HG03196 (cell line): ENCODE measurements around the gene IFNAR2.
"Not testable (repeated sequence)": the region's sequence is repeated elsewhere in the genome, so short reads cannot be mapped to it uniquely, and the experiment has no call there.

Experiments
- ATAC-seq: cut with Tn5 transposase; IDR thresholded peaks from one replicate; pipeline ENCODE4 v1.9.1; 2021; ENCODE audit not compliant: unreplicated experiment

The IFNAR2 gene

DNA sequence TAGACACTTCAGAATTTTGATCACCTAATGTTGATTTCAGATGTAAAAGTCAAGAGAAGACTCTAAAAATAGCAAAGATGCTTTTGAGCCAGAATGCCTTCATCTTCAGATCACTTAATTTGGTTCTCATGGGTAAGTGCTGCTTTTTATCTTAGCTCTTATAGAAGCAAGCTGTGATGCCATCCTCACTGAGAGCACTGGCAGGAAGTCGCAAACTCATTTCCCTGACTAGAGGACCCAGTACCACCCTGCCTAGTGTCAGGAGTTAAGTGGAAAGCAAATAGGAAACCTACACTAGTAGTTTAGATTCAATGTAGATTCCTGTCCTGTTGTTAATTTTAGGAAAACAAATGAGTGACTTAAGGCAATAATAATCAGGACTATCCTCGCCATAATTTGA lies 12.1 kb downstream of the IFNAR2 start:
- no peak for ATAC-seq

DNA sequence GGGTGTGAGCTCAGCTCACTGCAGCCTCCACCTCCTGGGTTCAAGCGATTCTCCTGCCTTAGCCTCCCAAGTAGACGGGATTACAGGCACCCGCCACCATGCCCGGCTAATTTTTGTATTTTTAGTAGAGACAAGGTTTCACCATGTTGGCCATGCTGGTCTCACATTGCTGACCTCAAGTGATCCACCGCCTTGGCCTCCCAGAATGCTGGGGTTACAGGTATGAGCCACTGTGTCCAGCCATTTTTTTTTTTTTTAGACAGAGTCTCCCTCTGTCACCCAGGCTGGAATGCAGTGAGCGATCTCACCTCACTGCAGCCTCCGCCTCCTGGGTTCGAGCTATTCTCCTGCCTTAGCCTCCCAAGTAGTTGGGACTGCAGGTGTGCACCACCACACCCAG lies 13.1 kb downstream of the IFNAR2 start:
- ATAC-seq: not testable (repeated sequence)

DNA sequence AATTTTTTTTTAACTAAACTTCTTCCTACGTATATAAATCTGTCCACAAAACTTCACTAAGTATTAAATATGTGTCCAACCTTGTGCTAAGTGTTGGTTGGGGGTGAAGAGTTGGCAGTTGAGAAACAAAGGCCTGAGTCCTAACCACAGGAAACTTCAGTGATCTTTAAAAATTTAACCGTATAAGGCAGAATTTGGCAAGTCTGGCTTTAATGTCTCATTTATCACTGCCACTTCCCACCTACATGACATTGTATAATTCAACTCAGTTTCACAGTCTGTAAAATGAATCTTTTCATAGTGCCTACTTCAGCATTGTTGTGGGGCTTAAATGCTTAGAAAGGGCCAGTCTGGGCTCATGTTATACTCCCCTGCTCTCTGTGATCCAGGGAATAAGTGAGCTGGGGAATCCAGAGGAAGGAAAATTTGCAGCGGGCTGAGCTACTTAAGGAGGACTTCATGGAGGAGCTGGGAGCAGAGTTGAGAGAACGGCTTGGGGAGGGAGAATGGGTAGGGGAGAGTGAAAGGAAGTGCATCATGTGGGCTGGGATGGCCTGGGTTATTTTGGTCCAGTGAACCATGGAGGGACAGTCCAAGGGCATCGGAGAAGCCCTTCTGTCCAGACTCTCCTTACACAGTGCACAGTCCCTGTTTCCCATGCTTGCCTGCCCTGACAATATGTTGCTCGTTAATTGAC lies 14.5 kb downstream of the IFNAR2 start:
- ATAC-seq: no peak

DNA sequence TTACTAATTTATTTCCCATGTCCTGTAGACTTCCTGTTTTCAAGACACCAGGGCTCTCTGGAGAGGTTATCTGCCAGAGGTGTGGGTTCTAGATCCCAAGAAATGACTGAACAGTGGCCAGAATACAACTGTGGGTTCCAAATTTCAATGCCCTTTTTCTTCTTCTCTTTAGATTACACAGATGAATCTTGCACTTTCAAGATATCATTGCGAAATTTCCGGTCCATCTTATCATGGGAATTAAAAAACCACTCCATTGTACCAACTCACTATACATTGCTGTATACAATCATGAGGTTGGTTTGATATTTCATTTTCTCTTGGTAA lies 15.0 kb downstream of the IFNAR2 start:
- ATAC-seq: no peak

DNA sequence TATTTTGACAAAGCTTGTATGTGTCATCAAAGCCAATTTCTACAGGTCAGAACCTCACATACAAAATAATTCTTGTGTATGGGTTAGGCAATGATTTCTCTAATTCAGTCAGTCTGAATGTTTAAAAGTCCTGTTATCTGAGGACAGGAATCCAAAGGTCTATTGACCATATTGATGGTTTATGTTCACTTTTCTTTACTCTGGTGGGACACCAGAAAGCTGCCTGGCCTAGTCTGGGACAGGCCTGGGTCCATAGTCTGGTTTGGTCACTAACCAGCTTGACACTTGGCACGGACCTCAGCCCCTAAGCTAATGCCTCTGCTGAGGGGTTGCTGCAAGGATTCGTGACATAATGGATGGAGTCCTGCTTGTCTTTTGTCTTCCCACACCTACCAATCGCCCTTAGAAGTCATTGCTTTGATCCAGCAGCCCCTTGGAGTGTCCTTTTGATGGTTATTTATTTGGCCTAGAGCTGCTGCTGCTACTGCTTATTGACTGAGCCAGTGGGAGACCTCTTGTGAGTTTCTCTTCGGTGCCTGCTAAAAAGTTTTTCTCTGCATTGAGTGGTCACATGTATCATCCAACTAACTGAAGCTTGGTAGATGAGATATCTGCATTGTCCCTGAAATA lies 15.7 kb downstream of the IFNAR2 start:
- ATAC-seq: no peak

DNA sequence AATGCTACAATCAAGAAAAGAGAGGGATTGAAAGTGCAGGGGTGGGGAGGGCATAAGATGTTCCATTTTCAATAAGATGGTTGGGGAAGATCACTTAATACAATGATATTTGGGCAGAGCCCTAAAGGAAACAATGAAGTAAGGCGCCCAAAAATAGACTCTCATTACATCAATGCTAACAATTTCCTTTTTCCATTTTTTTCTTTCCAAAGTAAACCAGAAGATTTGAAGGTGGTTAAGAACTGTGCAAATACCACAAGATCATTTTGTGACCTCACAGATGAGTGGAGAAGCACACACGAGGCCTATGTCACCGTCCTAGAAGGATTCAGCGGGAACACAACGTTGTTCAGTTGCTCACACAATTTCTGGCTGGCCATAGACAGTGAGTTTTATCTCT lies 16.8 kb downstream of the IFNAR2 start:
- no peak for ATAC-seq

DNA sequence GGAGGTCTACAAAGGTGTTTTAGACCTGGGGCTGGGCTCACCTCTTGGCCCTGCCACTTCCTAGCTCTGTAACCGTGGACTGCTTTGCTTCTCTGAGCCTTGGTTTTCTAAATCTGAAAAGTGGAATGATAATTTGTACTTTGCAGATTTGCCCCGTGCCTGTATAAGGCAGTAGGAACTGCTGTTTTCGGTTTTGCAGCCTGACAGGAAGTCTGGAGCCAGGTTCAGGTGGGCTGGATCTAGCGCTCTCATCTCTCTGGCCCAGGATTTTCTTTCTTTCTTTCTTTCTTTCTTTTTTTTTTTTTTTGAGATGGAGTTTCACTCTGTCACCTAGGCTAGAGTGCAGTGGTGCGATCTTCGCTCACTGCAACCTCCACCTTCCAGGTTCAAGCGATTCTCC lies 17.2 kb downstream of the IFNAR2 start:
- no peak for ATAC-seq

DNA sequence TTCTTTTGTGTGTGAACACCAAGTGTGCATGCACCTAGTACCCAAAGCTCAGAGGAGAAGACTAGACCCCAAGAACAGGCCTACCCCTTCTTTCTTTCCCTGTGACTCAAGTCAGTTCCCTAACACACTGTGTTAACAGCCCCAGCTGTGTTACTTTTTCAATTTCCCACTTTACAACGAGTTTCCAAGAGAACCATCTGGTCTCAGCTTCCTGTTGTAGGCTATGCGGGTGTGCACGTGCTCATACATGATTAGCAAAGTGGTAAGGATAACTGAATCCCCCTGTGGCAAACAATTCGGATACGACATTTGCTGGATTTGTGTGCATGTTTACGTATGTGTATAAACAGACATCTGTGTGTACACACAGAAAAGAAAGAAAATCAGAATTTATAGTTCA lies 17.9 kb downstream of the IFNAR2 start:
- no peak for ATAC-seq

DNA sequence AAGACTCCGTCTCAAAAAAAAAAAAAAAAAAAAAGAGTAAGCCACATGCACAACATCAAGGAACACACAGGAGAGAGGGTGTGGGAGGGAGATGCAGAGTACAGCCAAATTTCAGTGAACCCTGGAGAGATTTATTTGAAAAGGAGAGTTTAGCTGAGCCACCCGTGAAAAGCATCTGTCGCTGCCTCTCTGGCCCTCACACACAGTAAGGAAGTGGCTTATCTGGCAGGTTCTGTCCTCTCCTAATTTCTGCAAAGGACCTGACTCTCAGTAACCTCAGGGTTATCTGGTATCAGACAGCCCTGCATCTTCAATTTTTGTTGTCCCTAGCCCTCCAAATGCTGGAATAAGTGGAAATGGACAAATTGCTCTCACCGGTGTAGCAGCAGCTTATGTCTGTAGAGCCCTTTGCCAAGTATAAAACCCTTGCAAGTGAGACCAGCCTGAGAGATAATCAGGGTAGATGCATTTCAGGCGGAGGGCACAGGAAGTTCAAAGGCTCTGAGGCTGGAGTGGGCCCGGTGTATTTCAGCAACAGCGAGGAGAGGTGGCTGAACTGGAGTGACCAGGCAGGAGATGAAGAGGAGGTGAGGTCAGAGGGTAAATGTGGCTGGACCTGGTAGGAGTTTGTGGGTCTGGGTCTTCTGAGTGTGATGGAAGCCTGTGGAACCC lies 19.7 kb downstream of the IFNAR2 start:
- no peak for ATAC-seq

DNA sequence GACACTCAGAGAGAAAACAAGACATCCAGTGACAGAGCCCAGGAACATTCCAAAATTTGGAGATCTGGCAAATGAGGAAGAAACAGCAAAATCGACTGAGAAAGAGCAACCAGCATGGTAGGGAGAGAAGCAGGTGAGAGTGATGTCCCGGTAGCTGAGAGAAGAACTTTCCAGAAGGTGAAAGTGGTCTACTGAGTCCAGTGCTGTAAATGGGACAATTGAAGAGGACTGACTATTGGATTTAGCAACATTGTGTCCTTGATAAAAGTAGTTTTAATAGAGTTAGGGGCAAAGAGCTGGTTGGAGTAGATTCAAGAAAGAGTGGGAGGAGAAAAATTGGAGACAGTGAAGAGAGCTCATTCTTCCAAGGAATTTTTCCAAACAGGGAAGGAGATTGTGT lies 21.4 kb downstream of the IFNAR2 start:
- no peak for ATAC-seq

DNA sequence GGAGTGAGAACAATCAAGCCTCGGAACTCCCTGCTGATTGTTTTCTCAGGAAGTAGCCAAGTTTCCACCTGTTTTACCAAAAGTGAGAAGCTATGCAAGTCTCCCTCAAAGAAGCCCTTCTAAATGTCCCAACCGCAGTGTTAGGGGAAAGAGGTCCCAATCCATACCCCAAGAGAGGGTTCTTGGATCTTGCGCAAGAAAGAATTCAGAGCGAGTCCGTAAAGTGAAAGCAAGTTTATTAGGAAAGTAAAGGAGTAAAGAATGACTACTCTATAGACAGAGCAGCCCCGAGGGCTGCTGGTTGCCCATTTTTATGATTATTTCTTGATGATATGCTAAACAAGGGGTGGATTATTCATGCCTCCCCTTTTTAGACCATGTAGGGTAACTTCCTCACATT lies 23.6 kb downstream of the IFNAR2 start:
- not testable (repeated sequence) for ATAC-seq

DNA sequence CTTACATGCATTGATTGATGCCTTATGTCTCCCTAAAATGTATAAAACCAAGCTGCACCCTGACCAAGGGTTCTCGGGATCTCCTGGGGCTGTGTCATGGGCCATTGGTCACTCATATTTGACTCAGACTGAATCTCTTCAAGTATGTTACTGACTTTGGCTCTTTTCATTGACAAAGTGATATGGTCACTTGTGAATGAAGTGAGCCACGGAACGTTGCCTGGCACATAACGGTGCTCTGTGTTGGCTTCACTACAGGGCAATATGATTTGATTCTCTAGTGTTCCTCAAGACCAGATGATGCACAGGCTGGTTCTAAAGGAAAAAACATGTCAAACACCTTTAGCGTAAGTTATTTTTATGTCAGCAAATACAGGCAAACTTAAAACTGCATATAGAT lies 25.0 kb downstream of the IFNAR2 start:
- ATAC-seq: no peak

DNA sequence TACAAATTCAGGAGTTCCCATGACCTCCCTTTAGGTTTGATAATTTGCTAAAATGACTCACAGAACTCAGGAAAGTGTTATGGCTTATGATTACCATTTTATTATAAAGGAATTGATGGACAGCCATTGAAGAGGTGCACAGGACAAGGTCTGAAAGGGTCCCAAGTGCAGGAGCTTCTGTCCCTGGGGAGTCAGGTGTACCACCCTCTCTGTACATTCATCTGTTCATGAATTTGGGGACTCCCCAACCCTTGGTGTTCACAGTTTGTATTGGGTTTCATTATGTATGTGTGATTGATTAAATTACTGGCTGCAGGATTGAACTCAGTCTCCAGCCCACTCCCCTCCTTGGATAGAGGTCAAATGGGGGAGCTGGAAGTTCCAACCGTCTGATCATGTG lies 25.7 kb downstream of the IFNAR2 start:
- no peak for ATAC-seq

DNA sequence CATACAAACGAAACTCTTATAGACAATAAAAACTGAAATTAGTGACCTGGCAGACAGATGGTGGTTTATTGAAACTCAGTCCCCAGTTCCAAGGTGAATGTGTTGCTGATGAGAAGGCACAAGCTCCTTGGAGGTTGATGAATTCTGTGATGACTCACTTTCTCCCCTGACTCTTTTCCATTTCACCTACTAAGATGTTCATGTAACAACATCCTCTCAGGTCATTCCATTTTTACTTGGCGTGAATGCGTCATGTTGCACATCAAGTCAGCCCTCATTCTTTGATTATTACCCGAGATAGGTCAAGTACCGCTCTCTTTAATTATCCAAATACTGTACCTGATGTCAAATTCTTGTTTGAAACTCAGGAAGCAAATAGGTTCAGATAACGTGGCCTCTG lies 26.3 kb downstream of the IFNAR2 start:
- ATAC-seq: no peak

DNA sequence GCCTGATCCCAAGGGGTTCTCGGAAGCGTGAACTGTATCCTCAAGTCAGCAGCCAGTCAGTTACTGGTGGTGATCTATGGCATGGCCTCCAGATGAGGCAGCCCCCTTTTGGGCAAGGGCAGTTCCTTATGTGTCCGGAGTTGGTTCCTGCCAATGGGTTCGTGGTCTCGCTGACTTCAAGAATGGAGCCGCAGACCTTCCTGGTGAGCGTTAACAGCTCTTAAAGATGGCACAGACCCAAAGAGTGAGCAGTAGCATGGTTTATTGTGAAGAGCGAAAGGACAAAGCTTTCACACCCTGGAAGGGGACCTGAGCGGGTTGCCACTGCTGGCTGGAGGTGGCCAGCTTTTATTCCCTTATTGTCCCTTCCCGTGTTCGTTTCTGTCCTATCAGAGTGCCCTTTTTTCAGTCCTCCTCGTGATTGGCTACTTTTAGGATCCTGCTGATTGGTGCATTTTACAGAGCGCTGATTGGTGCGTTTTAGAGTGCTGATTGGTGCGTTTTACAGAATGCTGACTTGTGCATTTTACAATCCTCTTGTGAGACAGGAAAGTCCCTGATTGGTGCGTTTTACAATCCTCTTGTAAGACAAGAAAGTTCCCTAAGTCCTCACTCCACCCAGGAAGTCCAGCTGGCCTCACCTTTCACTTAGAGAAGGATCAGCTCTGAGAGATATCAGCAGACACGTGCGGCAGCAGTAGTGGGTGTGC lies 27.5 kb downstream of the IFNAR2 start:
- ATAC-seq: no peak

DNA sequence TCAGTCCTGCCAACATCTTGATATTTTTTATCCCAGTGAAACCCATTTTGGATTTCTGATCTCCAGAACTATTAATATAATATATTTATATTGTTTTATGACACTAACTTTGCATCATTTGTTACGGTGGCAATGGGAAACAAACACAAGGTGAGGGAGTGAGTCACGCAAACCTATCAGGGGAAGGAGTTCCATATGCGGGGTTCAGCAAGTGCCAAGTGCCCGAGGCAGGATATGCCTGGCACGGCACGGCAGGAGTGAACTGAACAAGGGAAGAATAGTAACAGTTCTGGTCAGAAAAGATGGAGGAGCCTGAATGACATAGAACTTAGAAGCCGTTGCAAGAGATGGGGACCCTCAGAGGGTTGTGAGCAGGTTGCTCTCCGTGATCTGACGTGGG lies 28.7 kb downstream of the IFNAR2 start:
- no peak for ATAC-seq

DNA sequence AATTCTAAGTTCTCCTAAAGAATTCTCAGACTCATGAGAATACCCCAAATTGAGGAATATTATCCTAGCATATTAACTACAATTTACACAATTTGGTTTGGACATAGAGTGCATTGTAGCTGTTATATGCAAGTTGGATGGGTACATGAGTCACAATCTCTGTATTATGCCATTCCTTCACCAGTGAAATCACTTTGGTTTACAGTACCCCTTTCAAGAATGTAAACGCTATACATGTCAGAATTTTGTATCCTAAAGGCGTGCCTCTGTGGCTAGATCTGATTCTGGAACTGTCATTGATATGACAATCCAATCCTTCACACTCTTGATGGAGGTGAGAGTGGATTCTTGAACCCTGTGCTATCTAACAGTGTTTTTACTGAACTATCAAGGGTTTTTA lies 29.7 kb downstream of the IFNAR2 start:
- ATAC-seq: no peak

DNA sequence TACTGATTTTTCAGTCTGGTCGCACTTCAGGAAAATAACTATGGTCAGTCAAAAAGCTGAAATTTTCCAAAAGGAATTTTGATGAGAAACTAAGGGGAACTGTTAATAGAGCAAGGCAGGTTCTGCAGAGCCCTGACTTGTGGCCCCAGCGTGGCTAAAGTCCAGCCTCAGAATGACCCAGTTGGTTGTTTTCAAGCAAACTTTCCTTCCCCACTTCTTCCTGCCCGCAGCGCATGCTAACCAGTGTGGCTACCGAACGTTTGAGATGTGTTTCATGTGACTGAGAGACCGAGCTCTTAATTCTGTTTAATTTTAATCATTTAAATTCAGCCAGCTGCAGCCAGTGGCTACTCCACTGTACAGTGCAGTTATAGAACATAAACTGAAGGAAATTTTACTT lies 30.3 kb downstream of the IFNAR2 start:
- ATAC-seq: no peak

DNA sequence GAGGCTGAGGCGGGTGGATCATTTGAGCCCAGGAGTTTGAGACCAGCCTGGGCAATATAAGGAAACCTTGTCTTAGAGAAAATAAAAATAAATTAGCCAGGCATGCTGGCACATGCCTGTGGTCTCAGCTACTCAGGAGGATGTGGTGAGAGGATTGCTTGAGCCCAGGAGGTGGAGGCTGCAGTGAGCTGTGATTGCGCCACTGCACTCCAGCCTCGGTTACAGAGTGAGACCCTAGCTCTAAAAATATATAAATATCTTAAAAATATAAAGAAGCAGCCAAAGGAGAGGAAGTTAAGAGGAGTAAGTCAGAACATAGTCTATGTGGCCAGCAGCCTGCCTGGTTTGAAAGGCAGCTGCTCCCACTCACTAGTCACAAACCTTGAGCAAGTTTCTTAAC lies 31.9 kb downstream of the IFNAR2 start:
- no peak for ATAC-seq

DNA sequence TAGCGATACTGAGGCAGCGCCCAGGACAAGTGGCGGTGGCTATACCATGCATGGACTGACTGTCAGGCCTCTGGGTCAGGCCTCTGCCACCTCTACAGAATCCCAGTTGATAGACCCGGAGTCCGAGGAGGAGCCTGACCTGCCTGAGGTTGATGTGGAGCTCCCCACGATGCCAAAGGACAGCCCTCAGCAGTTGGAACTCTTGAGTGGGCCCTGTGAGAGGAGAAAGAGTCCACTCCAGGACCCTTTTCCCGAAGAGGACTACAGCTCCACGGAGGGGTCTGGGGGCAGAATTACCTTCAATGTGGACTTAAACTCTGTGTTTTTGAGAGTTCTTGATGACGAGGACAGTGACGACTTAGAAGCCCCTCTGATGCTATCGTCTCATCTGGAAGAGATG lies 33.2 kb downstream of the IFNAR2 start:
- no peak for ATAC-seq

DNA sequence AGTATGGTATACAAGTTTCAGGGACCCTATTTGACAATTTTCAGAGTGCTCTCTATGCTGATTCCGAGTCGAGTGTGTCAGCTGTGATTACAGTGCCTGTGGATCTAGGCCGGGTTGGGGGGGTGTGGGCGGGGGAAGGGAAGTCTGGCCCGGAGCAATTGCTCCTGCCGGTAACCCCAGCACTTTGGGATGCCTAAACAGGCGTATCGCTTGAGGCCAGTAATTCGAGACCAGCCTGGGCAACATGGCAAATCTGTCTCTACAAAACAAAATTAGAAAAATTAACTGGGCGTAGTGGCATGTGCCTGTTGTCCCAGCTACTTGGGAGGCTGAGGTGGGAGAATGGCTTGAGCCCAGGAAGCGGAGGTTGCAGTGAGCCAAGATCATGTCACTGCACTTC lies 34.8 kb downstream of the IFNAR2 start:
- no peak for ATAC-seq

DNA sequence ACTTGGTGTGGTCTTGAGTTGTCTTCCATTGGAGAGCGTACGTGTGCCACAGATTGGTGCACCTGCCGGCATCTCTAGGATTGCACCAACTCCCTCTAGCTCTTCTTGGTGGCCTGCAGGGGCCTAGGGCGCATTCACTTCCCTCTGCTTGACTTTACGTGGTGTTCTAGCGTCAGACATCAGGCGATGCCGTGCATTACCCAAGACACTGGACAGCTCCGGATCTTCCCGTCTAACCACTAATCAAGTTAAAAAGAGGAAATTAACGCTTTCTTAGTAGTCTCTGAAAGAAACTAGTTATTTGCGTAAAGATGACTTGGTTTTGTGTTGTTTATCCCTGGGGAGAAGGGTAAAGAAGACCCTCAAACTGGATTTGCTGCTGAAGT lies 35.9 kb downstream of the IFNAR2 start:
- ATAC-seq: peak; percentile 24
